AG10803 (cell line): ENCODE results near the gene MDM4.

Experiments used
- DNase-seq: peaks from one replicate; pipeline ENCODE4 v3.0.0; 2010; ENCODE audit warnings: low read depth
- H3K4me3 ChIP-seq: 2 replicates; pipeline ENCODE4 v1.5.1; 2011; ENCODE audit warnings: mild to moderate bottlenecking, low read length, control low read depth
- TF ChIP-seq, protein P1 (sequence below): conservative IDR thresholded peaks from 2 replicates; pipeline ENCODE4 v1.5.1; 2011; ENCODE audit warnings: mild to moderate bottlenecking, low read length, control low read depth, inconsistent platforms

MDM4 gene

DNA sequence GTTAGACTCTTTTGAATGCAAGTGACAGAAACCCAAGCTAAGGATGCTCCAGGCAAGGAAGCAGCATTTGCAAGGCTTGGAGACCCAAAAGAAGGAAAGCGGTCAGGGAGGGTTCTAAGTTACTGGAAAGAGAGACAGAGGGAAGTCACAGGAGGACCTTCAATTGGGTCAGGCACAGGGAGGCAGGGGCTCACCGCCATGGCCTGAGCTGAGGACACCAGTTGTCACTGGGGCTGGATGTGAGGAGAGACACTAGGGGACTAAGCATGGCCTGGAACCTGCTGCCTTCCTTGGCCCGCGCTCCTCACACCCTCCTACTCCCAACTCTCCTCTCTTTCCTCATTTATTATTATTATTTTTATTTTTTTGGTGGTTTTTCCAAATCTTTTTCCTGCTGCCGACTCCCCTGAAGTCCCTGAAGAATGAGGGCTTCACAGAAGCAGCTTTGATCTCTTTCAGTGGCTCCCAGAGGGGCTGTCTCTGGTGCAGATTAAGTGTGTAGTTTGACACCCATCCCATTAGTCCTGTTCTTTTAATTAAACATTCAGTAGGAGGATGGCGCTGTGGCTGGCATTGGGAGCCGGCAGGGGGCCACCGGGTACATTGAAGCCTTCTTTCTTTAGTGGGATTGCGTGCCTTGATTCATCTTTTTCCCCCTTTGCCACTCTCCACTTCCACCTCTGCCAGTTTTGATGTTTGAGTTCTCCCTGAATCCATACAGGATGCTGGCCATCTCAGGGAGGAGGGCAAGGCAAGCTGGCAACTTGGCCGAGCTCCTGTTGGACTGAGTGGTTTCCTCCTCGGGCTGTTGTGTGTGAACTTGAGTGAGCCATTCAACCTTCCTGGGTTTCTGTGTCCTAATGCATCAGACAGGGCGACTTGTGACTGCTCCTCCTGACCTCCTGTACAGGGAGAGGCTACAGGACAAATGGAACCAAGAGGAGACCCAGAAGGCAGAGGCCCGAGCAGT lies 59.3 kb downstream of the MDM4 start:
- DNase-seq, result no peak
- no peak overlapping the region for H3K4me3 ChIP-seq
- TF ChIP-seq, protein P1, sequence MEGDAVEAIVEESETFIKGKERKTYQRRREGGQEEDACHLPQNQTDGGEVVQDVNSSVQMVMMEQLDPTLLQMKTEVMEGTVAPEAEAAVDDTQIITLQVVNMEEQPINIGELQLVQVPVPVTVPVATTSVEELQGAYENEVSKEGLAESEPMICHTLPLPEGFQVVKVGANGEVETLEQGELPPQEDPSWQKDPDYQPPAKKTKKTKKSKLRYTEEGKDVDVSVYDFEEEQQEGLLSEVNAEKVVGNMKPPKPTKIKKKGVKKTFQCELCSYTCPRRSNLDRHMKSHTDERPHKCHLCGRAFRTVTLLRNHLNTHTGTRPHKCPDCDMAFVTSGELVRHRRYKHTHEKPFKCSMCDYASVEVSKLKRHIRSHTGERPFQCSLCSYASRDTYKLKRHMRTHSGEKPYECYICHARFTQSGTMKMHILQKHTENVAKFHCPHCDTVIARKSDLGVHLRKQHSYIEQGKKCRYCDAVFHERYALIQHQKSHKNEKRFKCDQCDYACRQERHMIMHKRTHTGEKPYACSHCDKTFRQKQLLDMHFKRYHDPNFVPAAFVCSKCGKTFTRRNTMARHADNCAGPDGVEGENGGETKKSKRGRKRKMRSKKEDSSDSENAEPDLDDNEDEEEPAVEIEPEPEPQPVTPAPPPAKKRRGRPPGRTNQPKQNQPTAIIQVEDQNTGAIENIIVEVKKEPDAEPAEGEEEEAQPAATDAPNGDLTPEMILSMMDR, result no peak

DNA sequence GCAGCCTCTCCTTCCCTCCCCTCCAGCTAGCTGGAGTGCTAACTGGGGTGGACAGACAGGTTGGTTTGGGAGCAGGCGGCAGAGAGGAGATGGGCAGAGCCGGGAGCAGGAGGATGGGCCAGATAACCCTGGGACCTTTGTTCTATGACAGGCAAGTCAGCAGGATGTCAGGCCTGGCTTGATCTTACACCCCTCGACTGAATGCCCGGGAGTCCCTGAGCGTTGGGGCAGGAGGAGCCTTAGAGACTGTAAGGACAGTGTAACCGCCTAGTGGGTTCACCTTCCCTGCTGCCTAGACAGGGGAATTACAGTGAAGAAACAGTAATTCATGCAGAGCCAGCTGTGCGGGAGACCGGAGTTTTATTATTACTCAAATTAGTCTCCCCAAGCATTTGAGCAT lies 60.2 kb downstream of the MDM4 start:
- no peak overlapping the region for H3K4me3 ChIP-seq
- DNase-seq, result no peak
- TF ChIP-seq, protein P1, result no peak

DNA sequence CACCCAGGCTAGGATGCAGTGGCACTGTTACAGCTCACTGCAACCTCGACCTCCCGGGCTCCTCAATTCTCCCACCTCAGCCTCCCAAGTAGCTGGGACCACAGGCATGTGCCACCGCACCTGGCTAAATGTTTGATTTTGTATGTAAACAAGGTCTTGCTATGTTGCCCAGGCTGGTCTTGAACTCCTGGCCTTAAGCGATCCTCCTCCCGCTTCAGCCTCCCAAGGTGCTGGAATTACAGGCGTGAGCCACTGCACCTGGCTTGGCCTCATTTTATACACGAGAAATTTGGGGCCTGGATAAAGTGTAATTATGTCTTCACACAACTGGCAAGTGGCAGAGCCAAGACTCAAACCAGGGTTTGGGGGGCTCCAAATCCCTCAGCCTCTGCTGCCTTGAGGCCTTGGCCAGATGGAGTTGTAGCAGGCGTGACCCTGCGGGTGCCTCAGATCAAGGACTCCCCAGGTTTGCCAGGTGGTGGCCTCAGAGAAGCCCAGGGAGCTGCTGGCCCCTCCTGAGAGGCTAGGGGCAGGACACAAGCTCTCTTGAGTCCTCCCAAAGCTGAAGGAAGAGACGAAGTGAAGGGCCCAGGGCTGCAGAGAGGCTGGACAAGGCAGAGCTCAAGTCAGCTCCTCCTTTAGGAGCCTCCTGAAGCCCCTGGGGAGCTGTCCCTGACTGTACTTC lies 61.7 kb downstream of the MDM4 start:
- no peak overlapping the region for H3K4me3 ChIP-seq
- TF ChIP-seq, protein P1, result no peak

DNA sequence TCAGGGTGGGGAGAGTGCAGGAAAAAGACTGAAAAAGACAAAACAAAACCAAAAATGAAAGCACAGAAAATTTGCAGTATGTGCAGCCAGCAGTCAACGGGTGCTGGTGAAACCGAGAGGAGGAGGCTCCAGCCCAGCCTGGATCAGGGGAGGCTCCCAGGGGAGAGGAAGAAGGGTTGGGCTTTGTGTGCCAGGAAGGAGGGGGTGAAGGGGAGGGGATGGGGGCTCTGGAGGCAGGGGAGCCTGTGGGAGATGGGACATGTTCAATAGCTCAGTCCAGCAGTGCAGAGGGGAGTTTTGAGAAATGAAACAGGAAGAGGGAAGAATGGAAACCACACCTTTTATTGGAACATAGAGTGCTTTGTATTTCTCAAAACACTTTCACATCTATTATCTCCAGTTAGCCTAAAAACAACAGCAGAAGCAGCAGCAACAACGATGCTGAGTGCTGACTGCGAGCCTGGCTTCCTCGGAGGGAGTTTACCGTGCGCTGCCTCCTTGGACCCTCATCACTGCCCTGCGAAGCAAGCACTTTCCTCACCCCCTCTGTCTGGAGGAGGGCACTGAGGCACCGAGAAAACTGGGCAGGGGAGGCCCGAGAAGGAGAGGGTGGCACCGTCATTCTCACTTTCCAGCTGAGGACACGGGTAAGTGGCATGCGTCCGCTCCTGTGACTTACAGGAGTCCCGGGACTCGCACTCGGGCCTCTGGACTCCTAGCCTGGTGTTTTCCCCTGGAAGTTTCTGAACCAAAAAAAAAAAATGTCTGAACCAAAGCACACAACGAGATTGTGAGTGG lies 62.9 kb downstream of the MDM4 start:
- TF ChIP-seq, protein P1, result no peak
- DNase-seq, result peak; percentile 9
- peak overlapping the region; percentile 22; the same call in 1 of the 2 replicates for H3K4me3 ChIP-seq

More for the DNA sequence above, 61.7 kb downstream of the MDM4 start:
- DNase-seq, result no peak

DNA sequence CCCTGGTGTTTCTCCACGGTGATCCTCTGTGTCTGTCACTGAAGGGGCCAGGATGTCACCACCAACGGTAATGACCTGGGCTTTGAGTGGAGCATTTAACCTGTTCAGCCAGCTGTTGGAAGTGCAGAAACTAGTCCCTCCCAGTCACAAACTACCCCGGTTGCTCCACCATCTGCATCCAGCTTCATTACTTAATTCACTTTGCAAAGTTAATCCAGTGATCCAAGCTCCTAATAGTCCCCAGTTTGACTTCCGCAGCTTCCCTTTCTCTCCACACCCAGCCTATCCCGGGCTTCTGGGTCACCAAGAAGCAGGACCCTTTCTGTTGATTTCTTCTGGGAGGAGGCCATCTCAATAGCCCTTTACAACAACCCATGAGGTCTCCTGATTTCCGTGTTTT lies 63.5 kb downstream of the MDM4 start:
- TF ChIP-seq, protein P1, result no peak
- no peak overlapping the region for H3K4me3 ChIP-seq
- DNase-seq, result no peak

DNA sequence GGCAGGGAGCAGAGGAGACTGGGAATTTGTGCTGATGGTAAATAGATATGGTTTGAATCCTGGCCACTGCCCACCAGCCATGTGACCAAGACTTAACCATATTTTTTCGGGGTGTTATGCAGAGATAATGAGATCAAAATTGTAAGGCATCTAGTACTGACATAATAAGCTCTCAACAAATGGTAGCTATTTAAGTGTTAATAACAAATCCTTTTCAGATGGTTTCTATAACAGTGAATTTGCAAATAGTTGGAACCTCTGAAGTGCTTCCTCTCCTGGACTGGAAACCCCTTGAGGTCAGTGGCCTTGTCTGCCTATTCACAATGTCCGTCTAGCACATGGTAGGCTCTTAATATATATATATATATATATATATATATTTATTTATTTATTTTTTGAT lies 64.7 kb downstream of the MDM4 start:
- DNase-seq, result no peak
- TF ChIP-seq, protein P1, result no peak
- H3K4me3 ChIP-seq, result no peak overlapping the region
